Epithelial cell of proximal tubule (primary cell): ENCODE measurements around the gene MARCHF10. TPM values are rescaled to one million over a fixed set of nuclear protein-coding genes. Genes with fewer than 3 reads are reported as not detected.

Experiments
- DNase-seq: peaks from one replicate; pipeline ENCODE4 v3.0.0-alpha.2; 2011; ENCODE audit warnings: low read depth
- H3K4me3 ChIP-seq: 2 replicates; pipeline ENCODE4 v1.5.1; 2011; ENCODE audit warnings: low read depth, mild to moderate bottlenecking, low read length
- total RNA-seq: library from RNA; depleted of rRNA; stranded (reverse); fragments of >200 nt; gene quantifications from 2 replicates; pipeline ENCODE4 v1.2.3, GENCODE V29; 2015
- TF ChIP-seq, protein P1 (sequence below): conservative IDR thresholded peaks from 2 replicates; pipeline ENCODE4 v1.5.1; 2012; ENCODE audit warnings: low read depth, mild to moderate bottlenecking, low read length

Gene MARCHF10
- total RNA-seq, 1 donor from 2014 or later = 4.8 TPM

GRCh38 chr17:62688398-62689160 lies 119.5 kb downstream of the MARCHF10 start:
- no peak for DNase-seq
- TF ChIP-seq, protein P1, sequence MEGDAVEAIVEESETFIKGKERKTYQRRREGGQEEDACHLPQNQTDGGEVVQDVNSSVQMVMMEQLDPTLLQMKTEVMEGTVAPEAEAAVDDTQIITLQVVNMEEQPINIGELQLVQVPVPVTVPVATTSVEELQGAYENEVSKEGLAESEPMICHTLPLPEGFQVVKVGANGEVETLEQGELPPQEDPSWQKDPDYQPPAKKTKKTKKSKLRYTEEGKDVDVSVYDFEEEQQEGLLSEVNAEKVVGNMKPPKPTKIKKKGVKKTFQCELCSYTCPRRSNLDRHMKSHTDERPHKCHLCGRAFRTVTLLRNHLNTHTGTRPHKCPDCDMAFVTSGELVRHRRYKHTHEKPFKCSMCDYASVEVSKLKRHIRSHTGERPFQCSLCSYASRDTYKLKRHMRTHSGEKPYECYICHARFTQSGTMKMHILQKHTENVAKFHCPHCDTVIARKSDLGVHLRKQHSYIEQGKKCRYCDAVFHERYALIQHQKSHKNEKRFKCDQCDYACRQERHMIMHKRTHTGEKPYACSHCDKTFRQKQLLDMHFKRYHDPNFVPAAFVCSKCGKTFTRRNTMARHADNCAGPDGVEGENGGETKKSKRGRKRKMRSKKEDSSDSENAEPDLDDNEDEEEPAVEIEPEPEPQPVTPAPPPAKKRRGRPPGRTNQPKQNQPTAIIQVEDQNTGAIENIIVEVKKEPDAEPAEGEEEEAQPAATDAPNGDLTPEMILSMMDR = no peak
- H3K4me3 ChIP-seq = no peak overlapping the region

GRCh38 chr17:62687997-62688396 lies 120.1 kb downstream of the MARCHF10 start:
- TF ChIP-seq, protein P1 = no peak
- no peak for DNase-seq
- H3K4me3 ChIP-seq = no peak overlapping the region

- TF ChIP-seq, protein P1 = no peak
- no peak overlapping the region for H3K4me3 ChIP-seq
- no peak for DNase-seq
Observed at GRCh38 chr17:62684179-62684578, 123.9 kb downstream of the MARCHF10 start.

DNA sequence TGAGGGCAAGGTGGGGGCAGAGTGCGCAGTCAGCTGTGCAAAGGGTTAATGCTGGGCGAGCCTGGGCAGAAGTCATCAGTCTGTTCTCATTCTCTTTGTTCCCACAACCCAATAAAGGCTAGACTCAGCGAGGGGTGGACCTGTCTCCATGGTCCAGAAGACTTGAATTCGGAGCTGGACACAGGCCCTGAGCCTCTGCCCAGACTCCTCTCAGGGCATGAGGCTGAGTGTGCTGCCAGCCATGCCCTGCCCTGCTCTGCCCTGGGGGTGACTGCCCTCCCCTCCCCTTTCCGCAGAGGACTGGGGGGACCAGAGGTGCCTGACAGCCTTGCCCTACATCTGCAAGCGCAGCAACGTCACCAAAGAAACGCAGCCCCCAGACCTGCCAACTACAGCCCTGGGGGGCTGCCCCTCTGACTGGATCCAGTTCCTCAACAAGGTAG lies 126.2 kb downstream of the MARCHF10 start:
- TF ChIP-seq, protein P1 = no peak
- DNase-seq = no peak
- no peak overlapping the region for H3K4me3 ChIP-seq

GRCh38 chr17:62681061-62681938 lies 126.8 kb downstream of the MARCHF10 start:
- no peak overlapping the region for H3K4me3 ChIP-seq
- DNase-seq = no peak
- TF ChIP-seq, protein P1 = no peak

DNA sequence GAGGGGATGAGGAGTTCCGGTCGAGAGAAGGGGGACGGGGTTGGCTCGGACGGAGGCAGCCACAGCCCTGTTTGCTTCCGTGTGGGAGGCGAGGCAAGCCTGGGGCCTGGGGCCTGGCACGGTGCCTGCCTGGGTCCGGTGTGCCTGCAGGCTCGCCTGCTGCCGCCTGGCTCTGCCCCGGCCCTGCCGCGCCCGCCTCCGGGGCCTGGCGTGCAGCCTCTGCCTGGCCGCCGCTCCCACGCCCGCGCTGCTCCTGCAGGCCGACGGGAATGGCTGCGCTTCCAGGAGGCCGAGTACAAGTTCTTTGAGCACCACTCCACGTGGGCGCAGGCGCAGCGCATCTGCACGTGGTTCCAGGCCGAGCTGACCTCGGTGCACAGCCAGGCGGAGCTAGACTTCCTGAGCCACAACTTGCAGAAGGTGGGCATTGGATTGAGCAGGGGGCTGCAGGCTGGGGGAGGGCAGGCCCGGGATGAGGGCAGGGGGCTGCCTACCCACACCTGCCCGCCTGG lies 127.5 kb downstream of the MARCHF10 start:
- no peak overlapping the region for H3K4me3 ChIP-seq
- DNase-seq = no peak
- TF ChIP-seq, protein P1 = no peak
